AG09309 (cell line): ENCODE results near the gene ITPR2.

Experiments used
- DNase-seq: peaks from one replicate; pipeline ENCODE4 v3.0.0-alpha.2; 2010; ENCODE audit warnings: low read depth
- H3K4me3 ChIP-seq: 2 replicates; pipeline ENCODE4 v1.5.1; 2011; ENCODE audit warnings: mild to moderate bottlenecking, low read depth, low read length, moderate library complexity; ENCODE audit not compliant: control insufficient read depth
- TF ChIP-seq, protein P1 (sequence below): IDR thresholded peaks from 2 replicates; pipeline ENCODE4 v1.5.1; 2011; ENCODE audit warnings: mild to moderate bottlenecking, low read depth, low read length, inconsistent platforms; ENCODE audit not compliant: insufficient read depth, control insufficient read depth; ENCODE audit errors: missing control alignments

Gene ITPR2

DNA sequence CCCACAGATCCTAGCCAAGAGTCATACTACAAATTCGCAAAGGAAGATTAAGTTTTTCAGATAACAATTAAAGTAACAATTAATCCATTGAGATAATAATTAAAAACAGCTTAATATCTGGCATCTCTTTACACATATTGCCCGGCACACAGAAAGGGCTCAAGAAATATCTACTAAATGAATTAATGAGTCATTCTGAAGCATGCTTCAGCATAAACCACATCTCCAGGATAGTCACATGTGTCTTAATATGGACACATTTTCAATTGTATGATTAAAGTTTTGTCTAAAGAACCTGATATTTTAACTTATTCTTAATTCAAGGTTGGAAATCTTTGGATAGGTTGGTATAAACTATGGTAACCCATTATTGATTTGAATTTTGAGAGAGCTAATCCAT lies 9.6 kb downstream of the ITPR2 start:
- TF ChIP-seq, protein P1, sequence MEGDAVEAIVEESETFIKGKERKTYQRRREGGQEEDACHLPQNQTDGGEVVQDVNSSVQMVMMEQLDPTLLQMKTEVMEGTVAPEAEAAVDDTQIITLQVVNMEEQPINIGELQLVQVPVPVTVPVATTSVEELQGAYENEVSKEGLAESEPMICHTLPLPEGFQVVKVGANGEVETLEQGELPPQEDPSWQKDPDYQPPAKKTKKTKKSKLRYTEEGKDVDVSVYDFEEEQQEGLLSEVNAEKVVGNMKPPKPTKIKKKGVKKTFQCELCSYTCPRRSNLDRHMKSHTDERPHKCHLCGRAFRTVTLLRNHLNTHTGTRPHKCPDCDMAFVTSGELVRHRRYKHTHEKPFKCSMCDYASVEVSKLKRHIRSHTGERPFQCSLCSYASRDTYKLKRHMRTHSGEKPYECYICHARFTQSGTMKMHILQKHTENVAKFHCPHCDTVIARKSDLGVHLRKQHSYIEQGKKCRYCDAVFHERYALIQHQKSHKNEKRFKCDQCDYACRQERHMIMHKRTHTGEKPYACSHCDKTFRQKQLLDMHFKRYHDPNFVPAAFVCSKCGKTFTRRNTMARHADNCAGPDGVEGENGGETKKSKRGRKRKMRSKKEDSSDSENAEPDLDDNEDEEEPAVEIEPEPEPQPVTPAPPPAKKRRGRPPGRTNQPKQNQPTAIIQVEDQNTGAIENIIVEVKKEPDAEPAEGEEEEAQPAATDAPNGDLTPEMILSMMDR = no peak
- no peak for DNase-seq
- no peak overlapping the region for H3K4me3 ChIP-seq

DNA sequence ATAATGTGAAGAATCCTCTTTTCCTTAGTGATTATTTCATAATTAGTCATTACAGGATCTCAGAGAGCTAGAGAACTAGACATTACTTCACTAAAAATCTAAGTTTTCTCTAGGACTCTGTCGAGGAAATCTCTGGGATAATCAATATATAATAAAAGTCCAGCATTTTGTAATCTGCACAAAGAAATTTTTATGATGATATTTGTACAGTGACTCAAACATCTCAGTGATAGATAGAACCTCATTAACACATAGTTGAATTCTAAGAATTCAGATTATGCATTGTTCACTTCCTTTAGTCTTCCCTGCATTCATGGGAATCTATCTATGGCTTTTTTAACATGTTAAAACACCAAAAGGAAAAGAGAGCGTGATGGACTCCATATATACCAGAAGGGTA lies 11.0 kb downstream of the ITPR2 start:
- H3K4me3 ChIP-seq = no peak overlapping the region
- no peak for DNase-seq
- TF ChIP-seq, protein P1 = no peak

DNA sequence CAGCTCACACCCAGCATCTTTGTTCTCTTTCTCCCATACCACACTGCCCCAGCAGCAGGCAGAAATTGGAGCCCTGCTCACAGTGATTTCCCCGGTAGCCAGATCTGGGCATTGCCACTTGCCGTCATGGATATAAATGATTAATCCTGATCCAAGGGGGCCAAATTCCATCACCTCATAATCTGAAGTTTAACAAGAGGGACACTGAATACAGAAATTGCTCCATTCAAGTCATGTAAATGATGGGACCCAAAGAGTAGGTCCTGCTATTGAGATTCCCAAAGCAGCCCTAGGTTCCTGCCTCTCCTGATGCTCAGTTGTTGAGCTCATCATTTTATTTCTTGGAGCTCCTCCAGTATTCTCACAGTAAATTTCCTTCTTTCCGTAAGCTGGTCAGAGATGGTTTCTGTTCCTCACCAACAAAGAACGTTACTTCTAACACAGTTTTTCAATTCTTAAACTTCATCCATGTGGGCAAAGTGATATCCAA lies 11.7 kb downstream of the ITPR2 start:
- TF ChIP-seq, protein P1 = no peak
- no peak overlapping the region for H3K4me3 ChIP-seq
- DNase-seq = no peak

DNA sequence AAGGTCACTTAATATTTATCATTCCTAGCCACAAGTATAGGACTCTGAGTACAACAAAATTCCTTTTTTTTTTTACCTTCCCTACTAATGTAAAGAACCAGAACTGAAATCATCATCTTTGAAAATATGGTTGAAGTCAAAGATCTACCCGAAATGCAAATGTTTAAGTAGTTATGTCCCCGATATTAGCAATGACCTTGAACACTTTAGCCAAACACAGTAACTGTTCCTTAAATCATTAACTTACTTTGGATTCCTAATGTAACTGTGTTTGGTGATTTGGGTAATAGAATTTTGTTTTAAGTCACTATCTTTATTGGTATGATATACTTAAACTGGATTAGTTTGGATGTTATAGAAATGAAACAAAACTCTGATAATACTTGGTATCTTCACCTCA lies 14.4 kb downstream of the ITPR2 start:
- no peak overlapping the region for H3K4me3 ChIP-seq
- no peak for DNase-seq
- TF ChIP-seq, protein P1 = no peak

DNA sequence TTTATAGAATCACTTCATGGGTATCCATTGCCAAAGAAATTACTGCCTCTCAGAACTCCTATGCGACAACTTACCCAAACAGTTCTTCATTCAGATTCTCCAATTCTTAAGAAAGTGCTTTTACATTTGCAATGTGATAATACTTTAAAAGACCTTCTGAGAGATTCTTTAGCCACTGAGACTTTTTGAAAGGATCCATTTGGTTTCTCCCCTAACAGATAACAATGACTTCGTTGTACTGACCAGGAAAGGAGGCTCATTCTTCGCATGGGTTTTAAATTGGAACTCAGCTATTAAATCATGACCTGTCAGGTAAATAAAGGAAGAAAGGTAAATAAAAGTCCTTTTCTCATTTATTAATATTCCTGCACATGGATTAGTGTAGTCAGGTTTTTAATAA lies 14.8 kb downstream of the ITPR2 start:
- TF ChIP-seq, protein P1 = no peak
- DNase-seq = no peak
- H3K4me3 ChIP-seq = no peak overlapping the region

DNA sequence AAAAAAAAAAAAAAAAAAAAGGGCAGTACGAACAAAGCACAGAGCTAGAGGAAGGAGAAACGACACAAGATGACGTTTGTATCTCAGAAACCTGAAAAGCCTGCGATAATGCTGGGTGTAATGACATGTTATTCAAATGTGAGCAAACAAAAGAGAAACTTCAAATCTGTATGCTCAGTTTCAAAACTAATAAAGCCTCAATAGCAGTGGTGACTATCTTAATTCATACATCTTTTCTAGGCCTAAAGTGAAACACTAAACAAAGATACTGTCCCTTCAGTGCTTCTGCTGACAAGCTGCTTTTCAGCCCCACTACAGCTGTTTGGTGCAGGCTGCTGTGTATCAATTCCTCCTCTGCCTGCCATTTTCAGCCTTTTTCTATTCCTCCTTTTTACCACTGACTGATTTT lies 15.8 kb downstream of the ITPR2 start:
- TF ChIP-seq, protein P1 = no peak
- no peak for DNase-seq
- no peak overlapping the region for H3K4me3 ChIP-seq

DNA sequence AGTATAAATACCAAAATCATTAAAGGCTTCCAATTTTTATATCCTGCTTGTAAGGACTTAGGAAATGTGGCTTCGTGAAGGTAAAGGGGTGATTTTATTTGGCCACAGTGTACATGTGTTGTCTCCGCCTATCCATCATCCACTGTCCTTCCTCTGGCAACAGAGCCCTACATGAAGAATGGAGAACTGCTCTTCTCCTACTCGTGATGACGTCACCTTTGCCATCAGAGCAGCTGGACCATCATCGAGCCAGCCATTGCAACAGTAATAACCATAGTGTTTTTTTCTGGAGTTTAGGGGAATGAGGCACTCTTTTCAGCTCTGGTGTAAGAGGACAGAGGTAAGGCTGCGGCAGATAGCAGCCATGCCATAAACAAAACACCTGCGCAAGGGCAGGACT lies 19.2 kb downstream of the ITPR2 start:
- no peak for DNase-seq
- H3K4me3 ChIP-seq = no peak overlapping the region
- TF ChIP-seq, protein P1 = no peak
